ENCODE data around the gene CNTN2. TPM values are rescaled to one million over a fixed set of nuclear protein-coding genes. Genes with fewer than 3 reads are reported as not detected.

Gene CNTN2
- total RNA-seq, 1 donor from 2014 or later: 0.10 TPM

- Mint-ChIP-seq H3K4me1 (ENCODE audit: unreplicated experiment) (peaks cover 12% of the 10 kb centered on the region), H3K27ac (ENCODE audit: unreplicated experiment) (no peak overlapping the region), H3K4me3 (ENCODE audit: unreplicated experiment) (no peak overlapping the region), H3K27me3 (ENCODE audit: unreplicated experiment) (peaks cover 7% of the 10 kb centered on the region), H3K36me3 (ENCODE audit: low read depth, unreplicated experiment) (no peaks in the 10 kb centered on the region), H3K9me3 (ENCODE audit: unreplicated experiment) (no peaks in the 10 kb centered on the region)
- DNase-seq (ENCODE audit: low spot score): no peak
- no peak for TF ChIP-seq CTCF (IDR thresholded peaks at IDR 0.05; ENCODE audit: unreplicated experiment)
Measured at GRCh38 chr1:205001162-205001561, 41.9 kb upstream of the CNTN2 start.

- TF ChIP-seq CTCF (IDR thresholded peaks at IDR 0.05; ENCODE audit: unreplicated experiment): no peak
- Mint-ChIP-seq H3K27ac (ENCODE audit: unreplicated experiment) (no peak overlapping the region), H3K9me3 (ENCODE audit: unreplicated experiment) (no peaks in the 10 kb centered on the region), H3K4me1 (ENCODE audit: unreplicated experiment) (peaks cover 9% of the 10 kb centered on the region), H3K4me3 (ENCODE audit: unreplicated experiment) (no peak overlapping the region), H3K36me3 (ENCODE audit: low read depth, unreplicated experiment) (no peaks in the 10 kb centered on the region), H3K27me3 (ENCODE audit: unreplicated experiment) (peaks cover 6% of the 10 kb centered on the region)
- DNase-seq (ENCODE audit: low spot score): no peak
Measured at GRCh38 chr1:205002705-205003104, 40.3 kb upstream of the CNTN2 start.

- Mint-ChIP-seq H3K4me3 (ENCODE audit: unreplicated experiment) (no peak overlapping the region), H3K36me3 (ENCODE audit: low read depth, unreplicated experiment) (no peaks in the 10 kb centered on the region), H3K27me3 (ENCODE audit: unreplicated experiment) (peaks cover 6% of the 10 kb centered on the region), H3K27ac (ENCODE audit: unreplicated experiment) (no peak overlapping the region), H3K4me1 (ENCODE audit: unreplicated experiment) (peaks cover 9% of the 10 kb centered on the region), H3K9me3 (ENCODE audit: unreplicated experiment) (no peaks in the 10 kb centered on the region)
- no peak for TF ChIP-seq CTCF (IDR thresholded peaks at IDR 0.05; ENCODE audit: unreplicated experiment)
- DNase-seq (ENCODE audit: low spot score): no peak
Measured at GRCh38 chr1:205003358-205004131, 39.5 kb upstream of the CNTN2 start.

- Mint-ChIP-seq H3K27me3 (ENCODE audit: unreplicated experiment) (peaks cover 6% of the 10 kb centered on the region), H3K27ac (ENCODE audit: unreplicated experiment) (no peak overlapping the region), H3K4me1 (ENCODE audit: unreplicated experiment) (peaks cover 9% of the 10 kb centered on the region), H3K9me3 (ENCODE audit: unreplicated experiment) (no peaks in the 10 kb centered on the region), H3K36me3 (ENCODE audit: low read depth, unreplicated experiment) (no peaks in the 10 kb centered on the region), H3K4me3 (ENCODE audit: unreplicated experiment) (no peak overlapping the region)
- DNase-seq (ENCODE audit: low spot score): no peak
- no peak for TF ChIP-seq CTCF (IDR thresholded peaks at IDR 0.05; ENCODE audit: unreplicated experiment)
Measured at GRCh38 chr1:205004351-205004750, 38.7 kb upstream of the CNTN2 start.

GRCh38 chr1:205008896-205009295, 34.1 kb upstream of the CNTN2 start:
- Mint-ChIP-seq H3K27me3 (ENCODE audit: unreplicated experiment) (peaks cover 8% of the 10 kb centered on the region), H3K4me1 (ENCODE audit: unreplicated experiment) (no peaks in the 10 kb centered on the region), H3K9me3 (ENCODE audit: unreplicated experiment) (no peaks in the 10 kb centered on the region), H3K4me3 (ENCODE audit: unreplicated experiment) (no peak overlapping the region), H3K36me3 (ENCODE audit: low read depth, unreplicated experiment) (no peaks in the 10 kb centered on the region), H3K27ac (ENCODE audit: unreplicated experiment) (no peak overlapping the region)
- no peak for DNase-seq (ENCODE audit: low spot score)
- no peak for TF ChIP-seq CTCF (IDR thresholded peaks at IDR 0.05; ENCODE audit: unreplicated experiment)

Data from endothelial cell (in vitro differentiated cells).